ENCODE results near the gene FMN2.
"Not testable (repeated sequence)": the region's sequence is repeated elsewhere in the genome, so short reads cannot be mapped to it uniquely, and the experiment has no call there.

FMN2 gene

DNA sequence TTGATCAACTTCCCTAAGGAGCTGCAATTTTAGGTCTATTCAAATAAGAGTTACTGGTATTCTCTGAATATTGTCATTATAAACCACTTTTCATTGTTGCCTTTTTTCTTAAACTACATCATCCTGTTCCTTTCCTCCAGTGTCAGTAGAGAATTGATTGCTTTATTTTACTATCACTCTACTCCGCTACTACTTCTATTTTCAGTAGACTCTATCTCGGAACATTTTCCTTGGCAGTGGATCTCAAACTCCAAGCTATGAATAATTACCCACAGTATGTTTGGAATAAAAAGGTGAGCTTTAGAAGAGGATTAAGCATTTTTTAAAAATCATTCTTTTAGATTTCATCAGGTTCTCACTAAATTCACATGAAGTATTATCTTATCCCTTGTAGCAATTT lies 295.4 kb downstream of the FMN2 start:
- no peak for DNase-seq

DNA sequence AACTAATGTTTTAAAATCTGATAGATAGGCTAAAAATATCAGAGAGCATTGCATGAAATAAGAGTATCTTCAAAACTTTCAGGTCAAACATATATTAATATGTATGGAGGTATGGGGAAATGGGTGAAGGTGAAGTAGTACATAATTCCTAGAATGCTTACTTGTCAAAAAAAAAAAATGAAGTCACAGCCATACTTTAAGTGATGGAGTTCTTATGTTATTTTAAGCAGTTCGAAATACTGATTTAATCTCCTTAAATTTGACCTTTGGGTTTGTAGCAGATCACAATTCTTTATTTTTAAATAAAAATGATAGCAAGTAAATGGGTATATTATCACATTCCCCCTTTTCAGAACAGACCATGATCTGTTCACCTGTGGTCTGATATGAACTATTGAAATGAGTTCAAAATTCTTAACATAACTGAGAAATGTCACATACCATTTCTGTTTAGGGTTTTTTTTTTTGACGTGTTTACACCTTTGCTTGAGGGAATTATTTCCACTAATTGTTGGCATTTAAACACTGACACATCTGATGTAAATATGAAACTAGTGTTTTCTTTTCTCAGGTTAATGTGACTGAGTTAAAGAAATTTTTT lies 300.1 kb downstream of the FMN2 start:
- DNase-seq = no peak

DNA sequence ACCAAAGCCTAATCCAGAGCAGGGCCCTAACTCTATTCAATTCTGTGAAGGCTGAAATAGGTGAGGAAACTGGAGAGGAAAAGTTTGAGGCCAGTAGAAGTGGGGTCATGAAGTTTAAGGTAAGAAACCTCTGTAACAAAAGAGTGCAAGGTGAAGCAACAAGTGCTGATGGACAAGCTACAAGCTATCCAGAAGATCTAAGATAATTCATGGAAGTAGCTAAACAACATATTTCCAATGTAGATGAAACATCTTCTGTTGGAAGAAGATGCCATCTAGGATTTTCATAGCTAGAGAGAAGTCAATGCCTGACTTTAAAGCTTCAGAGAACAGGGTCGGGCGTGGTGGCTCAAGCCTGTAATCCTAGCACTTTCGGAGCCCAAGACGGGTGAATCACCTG lies 302.7 kb downstream of the FMN2 start:
- DNase-seq = no peak

DNA sequence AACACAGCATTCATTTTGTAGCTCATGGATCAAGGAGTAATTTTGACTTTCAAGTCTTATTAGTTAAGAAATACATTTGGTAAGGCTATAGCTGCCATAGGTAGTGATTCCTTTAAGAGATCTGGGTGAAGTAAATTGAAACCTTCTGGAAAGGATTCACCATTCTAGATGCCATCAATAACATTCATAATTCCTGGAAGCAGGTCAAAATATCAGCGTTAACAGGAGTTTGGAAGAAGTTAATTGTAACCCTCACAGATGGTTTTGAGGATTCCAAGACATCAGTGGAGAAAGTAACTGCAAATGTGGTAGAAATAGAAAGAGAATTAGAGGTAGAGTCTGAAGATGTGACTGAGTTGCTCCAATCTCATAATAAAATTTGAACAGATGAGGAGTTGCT lies 303.7 kb downstream of the FMN2 start:
- no peak for DNase-seq

DNA sequence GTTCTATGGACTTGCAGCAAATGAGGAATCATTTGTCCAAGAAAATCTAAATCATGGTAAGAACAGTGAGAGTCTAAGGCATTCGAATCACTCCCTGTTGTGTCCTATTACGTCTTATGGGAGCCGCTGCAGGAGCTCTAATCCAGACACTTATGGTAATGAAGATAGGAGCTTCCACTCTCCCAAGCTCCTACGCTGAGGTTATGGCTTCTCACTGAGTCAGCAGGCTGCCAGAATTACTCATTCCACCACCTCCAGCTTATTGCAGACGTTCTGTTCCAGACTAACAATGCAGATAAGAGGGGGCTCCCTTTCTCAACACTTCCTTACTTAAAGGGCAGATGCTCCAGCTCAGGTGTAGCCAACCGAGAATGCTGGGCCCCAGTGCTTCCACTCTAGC lies 307.7 kb downstream of the FMN2 start:
- DNase-seq = no peak

DNA sequence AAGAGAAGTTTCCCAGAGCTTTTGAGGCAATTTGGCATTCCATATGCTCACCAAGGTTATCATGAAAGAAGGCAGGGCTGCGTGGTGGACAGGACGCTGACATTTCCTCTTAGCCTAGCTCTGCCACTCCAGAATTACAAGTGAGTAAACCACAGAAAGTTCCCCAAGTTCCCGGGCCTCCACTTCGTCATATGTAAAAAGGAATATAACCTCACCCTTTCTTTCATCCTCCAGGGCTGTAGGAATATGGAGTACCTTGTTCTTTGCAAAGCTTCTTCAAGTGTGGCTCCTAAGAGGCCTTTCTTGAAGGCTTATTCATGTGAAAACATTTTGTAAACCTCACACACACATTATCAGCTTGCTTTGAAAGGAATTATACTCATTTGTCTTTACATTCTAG lies 310.0 kb downstream of the FMN2 start:
- no peak for DNase-seq

DNA sequence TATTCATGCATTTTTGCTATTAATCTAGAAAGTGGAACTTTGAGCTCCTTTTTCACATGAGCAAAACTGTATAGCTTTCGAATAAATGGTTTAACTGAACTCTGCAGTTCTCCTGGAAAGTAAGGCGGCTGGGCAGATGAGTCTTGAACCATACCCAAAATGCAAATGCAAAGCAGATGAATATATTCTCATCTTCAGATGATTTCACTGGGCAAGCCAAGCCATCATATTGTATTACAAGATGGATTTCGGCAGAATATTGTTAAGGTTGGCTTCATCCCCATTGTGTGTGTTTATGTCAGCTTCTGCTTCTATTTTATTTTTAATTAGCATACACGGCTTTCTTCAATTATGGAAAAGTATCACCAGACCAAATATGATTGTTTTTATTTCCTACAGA lies 310.6 kb downstream of the FMN2 start:
- DNase-seq = no peak

DNA sequence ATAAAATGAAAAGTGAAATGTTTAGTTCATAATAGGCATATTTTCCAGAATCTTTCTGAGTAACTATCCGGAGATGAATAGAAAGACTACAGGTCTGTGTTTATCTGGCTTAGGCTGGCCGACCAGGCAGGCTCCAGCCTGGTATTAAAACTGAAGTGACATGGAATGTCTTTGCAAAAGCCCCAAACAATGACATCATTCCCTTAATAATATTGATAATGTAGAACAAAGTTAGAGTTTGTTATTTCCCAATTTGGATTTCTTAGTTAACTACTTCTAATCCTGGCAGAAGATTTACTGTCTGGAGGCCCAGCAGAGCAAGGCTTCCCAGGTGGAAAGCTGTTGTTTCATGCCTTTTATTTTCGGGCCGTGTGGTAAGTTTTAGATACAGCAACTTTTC lies 312.6 kb downstream of the FMN2 start:
- DNase-seq = no peak

DNA sequence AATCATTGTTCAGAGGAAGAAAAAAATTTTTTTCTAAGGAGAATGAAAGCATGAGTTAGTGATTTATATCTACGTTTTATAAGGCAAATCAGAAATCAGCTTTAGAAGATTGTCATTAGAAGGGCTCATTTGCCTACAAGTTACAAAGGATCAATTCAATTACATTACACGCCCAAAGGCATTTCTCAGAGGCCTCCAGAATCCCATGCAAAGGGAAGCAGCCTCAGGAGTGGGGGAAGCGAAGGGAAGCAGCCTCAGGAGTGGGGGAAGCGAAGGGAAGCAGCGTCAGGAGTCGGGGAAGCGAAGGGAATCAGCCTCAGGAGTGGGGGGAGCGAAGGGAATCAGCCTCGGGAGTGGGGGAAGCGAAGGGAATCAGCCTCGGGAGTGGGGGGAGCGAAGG lies 314.1 kb downstream of the FMN2 start:
- no peak for DNase-seq

DNA sequence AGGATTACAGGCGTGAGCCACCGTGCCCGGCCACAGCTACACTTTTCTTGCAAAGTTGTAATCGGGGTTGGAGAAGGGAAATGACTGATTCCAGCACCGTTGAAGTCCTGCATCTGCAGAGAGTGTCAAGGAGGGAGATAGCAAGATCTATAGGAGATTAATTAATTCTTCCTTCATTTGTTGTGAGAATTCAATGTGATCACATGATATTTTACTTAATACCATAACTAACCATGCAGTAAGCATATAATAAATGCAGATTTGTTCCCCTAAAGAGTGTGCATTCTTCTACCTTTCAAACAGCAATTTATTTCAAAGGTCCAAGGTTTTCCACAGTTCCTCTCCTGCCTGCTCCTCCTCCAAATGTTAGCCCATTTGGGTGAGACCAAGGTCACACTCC lies 315.7 kb downstream of the FMN2 start:
- no peak for DNase-seq

DNA sequence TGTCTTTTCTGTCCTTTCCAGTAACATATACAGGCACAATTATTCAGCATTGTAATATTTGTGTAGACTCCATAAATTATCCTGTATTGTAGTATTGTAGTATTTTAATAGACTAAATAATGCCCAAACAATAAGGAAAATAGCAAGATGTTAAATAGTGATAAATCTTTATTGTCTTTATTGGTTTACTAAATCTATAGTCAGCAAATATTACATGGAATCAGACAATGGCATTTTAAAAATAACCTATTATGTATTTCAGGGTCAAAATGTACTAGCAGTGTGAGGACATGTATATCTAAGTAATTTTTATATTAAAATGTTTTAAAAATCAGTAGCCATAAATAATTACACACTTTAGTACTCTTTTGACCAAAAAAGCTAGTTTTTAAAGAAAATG lies 317.9 kb downstream of the FMN2 start:
- DNase-seq = no peak

DNA sequence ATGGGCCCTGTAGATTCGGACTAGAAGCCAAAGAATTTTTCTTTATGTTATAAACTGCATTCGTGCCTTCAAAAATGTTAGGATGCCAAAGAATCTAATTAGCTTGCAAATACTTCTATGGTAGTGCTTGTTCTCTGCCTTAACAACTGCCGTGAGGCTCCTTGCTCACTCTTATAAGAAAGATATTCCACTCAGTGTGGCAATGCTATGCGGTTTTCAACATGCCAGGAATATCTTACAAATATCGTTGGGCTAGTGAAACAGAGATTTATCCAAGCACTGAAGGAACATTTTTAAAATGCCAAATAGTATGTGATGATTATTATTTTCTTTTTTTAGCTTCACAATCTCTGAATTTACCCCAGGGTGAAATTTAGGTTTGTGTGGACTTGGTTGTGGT lies 322.0 kb downstream of the FMN2 start:
- DNase-seq = no peak

DNA sequence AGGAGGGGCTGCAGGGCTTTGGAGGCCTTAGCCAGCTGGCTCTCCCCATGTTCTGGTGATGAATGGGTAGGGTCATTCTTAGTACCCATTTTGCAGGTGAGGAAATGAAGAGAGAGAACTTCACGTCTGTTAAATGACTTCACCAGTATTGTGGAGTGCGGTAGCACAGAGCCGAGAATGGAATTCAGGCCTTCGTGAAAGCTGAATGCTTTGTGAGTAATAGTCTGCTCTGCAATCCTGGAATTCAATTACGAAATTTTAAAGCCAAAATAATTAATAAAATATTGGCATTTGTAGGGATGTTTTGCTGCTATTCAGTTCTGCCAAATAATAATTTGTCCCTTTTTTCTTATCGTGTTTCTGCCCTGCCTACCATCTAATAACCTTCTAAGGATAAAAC lies 322.6 kb downstream of the FMN2 start:
- no peak for DNase-seq

DNA sequence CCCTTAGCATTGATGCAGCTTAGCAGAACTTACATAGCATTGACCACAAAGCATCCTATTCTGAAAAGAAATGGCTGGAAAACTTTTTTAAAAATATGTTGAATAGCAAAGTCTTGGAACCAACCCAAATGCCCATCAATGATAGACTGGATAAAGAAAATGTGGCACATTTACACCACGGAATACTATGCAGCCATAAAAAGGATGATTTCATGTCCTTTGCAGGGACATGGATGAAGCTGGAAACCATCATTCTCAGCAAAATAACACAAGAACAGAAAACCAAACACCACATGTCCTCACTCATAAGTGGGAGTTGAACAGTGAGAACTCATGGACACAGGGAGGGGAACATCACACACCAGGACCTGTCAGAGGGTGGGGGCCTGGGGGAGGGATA lies 323.3 kb downstream of the FMN2 start:
- DNase-seq = not testable (repeated sequence)

DNA sequence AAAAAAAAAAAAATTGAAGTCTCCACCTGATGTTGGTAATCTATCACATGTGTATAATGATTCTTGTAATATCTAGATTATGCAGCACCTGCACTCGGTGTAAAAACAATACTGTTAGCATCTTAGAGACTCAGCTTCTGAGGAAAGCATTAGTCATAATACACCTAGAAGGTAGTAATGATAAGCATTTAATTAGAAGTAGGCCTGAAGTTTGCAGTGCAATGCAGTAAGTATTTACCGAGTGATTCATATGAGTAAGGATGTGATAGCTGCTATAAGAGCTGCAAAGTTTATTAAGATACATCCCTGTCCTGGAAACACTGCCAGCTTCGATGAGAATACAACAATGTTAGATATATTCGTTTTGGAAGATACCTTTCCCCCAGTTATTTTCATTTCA lies 323.8 kb downstream of the FMN2 start:
- DNase-seq = no peak

DNA sequence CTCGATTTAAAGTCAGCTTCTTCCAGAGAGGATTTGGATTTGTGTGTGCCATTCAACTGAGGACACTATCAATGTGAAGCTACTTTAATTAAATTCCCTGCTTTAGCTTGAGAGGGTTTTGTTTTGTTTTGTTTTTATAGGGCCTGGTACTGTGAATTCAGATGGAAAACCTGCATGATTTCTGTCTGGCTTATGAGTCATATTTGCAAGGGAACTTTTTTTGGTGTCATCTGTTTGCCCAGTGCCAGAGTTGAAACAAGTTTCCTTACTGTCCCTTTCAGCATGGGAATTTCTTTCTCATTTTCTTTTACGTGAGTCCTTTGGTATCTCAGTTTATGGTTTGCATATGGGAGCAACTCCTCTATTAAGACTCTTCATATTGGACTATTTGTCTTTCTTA lies 325.6 kb downstream of the FMN2 start:
- DNase-seq = no peak

DNA sequence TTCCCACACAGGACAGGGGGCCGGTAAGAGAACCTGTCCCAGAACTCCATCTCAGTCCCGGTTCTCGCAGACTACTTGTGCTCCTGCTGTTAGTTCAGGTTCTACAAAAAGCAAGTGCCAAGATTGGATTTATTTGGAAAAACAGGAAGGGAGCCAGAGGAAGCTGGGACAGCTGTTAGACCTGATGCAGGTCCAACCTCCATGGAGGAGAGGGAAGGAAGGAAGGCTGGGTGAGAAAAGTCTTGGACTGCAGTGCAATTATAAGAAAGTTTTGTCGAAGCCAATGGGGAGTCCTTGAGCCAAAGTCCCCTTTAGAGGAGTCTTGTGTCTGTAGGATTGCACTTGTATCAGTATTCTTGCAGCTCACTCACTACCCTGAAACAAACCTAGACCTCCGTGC lies 329.1 kb downstream of the FMN2 start:
- no peak for DNase-seq

DNA sequence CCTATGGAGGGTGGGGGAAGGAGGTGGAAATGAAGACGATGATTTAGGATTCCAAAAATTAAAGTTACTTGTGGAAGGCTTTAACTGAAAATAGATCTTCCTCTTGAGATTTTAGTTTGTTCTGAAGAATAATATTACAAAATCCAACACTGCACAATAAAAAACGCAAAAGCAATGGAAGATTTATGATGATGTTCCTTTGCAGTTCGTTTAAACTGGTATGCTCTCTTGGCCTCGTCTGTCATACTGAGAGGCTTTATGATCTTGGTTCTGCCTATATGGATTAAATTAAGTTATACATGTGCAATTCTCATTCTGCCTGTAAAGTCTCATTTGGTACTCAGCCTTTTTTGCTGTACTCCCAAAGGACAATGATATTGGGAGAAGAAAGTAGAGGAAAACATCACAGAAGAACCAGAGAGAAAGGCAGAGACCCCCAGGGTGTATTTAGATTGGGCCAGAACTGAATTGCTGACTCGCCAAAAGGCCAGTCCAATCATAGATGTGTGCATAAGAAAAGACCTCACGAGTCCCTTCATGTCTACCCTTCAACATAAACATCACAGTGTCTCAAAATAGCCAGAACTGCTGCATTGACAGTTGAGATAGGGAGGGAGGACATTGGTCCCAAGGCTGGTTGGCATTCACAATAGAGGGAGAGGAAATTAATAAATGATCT lies 331.7 kb downstream of the FMN2 start:
- no peak for DNase-seq

DNA sequence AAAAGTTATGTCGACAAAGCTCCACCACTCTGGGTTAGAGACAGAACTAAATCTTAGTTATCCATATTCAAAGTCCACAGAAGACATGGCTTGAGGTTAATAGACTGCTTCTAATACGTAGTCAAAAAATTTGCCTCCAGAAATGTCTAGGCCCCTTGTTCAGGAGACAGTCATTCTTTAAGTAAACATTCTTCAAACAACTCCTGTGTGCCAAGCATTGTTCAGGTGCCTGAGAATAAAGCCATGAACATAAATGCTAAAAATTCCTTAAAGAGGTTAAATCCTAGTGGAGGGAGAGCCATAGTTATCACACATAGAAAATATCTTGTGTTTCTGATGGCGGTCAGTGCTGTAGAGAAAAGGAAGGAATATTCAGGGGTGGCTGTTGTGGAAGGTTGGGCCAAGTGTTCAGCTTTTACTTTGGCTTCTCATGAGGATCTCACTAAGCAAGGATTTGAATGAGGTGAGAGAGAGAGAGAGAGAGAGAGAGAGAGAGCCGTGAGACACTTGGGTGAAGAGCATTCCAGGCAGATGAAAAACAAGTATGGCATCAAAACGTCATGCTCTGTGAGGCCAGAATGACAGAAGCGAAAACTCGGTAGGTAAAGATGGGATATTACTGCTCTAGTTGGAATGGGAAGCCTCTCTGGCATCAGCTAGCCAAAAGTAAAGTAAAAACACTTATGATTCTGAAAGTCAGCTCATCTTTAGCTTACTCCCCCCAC lies 333.2 kb downstream of the FMN2 start:
- no peak for DNase-seq

DNA sequence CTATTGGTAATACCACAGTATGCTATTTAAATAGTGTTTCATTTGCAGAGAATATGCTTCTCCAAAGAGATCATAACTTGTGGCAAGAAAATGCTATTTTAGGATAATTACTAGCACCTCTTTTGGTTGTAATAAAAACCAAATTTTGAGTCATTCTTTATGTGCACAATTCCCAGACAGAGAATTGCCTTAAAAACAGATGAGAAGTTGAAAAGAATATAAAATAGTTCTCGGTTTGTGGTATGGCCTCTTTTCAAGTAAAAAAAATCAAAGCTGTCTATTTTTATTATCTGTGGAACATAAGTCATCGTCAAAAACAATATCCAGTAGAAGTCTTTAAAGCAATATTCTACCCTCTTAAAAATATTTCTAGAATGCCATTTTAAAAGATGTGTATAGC lies 334.4 kb downstream of the FMN2 start:
- DNase-seq = no peak

DNA sequence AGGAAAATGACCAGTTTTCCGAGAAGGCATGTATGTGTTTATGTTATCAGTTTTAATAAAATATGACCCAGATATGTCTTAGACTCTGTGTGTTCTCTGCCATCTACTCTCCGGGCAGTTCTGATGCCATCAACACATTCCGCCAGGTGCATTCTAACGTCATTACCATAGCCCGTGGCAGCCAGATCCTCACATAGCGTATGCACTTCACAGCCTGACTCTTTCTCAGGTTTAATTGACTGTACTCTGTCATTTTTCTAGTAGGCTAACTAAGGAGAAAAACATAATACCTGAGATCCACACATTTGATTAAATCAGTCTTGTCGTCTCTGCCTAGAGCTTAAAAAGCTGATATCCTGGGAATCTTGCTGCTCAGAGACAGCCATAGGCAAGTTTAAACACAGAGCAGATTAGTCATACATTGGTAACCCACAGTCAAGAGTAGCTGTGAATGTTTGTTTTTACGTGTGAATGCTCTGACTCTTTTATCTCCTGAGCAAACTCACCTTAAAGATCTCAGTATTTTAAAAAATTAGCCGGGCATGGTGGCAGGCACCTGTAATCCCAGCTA lies 344.4 kb downstream of the FMN2 start:
- no peak for DNase-seq

DNA sequence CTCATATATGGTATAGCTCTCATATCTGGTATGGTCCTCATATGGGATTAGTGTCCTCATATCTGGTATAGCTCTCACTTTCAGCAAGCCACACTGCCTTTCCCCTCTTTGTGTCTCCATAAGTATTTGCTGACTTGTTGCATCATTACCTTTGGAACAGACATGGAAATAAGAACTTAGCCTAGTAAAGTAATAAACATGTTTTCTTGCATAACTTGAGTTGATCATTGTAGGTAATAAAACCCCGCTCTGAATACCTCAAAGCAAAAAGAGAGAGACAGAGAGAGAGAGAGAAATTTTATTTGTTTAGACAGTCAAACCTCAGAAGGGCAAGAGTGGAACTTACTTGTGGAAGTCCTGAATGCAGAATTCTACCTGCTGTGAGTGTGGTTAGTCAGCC lies 350.0 kb downstream of the FMN2 start:
- no peak for DNase-seq

DNA sequence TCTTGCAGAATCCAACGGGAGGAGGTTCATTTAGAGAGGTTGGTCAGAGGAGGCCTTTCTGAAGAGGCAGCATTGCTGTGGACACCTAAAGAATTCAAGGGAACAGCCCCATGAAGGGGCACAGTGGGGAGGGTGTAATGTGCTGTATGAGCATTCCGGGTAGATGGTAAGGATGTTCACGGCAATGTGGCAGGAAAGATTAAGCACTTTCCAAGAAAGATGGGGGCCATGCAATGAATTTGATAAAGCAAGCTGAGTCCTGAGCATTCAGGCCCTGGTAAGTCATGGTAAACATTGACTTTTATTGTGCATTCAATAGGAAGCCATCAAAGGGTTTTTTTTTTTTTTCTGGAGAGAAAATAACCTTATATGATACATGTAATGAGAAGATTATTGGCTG lies 353.7 kb downstream of the FMN2 start:
- no peak for DNase-seq

DNA sequence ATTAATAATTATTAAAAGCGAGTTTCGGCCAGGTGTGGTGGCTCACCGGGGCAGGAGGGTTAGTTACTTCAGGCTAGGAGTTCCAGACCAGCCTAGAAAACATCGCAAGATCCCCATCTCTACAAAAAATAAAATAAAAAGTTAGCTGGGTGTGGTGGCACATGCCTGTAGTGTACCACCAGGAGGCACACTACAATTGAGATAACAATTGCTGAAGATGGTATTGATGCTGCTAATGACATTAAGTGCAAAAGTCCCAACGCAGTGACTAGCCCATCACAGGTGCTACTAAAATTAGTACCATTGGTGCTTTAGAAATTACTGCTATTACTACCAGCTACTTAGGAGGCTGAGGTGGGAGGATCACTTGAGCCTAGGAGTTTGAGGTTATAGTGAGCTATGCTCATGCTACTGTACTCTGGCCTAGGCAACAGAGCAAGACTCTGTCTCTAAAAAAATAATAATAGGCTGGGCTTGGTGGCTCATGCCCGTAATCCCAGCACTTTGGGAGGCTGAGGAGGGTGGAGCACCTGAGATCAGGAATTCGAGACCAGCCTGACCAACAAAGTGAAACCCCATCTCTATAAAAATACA lies 363.6 kb downstream of the FMN2 start:
- no peak for DNase-seq

Data from NCI-H1417 treated with DMSO at 0.1 percent for 48 hours (cell line).